Neural cell (in vitro differentiated cells): ENCODE results near the gene SUPT4H1.

Source experiments
- EZH2 ChIP-seq: fragments of 200-600, 300-800 bp; shearing (Covaris generic), sonication (generic); IDR thresholded peaks from 2 replicates; pipeline ENCODE4 v1.6.1; 2014; ENCODE audit warnings: antibody characterized with exemption, low read length, borderline replicate concordance, mild to moderate bottlenecking; ENCODE audit not compliant: insufficient read depth, poor library complexity, severe bottlenecking
- MXI1 ChIP-seq: fragments of 450-650 bp; conservative IDR thresholded peaks from 2 replicates; pipeline ENCODE4 v1.6.1; 2014; ENCODE audit warnings: antibody characterized with exemption, mild to moderate bottlenecking; ENCODE audit not compliant: poor library complexity, severe bottlenecking
- POLR2AphosphoS5 ChIP-seq: IDR thresholded peaks from 2 replicates; pipeline ENCODE4 v1.6.1; 2012
- RAD21 ChIP-seq: fragments of 450-650 bp; conservative IDR thresholded peaks from 2 replicates; pipeline ENCODE4 v1.6.1; 2014; ENCODE audit warnings: antibody characterized with exemption, mild to moderate bottlenecking, moderate library complexity
- SMC3 ChIP-seq: fragments of 450-650 bp; conservative IDR thresholded peaks from 2 replicates; pipeline ENCODE4 v1.6.1; 2014; ENCODE audit warnings: antibody characterized with exemption, mild to moderate bottlenecking, moderate library complexity; ENCODE audit not compliant: poor library complexity
- TAF1 ChIP-seq: IDR thresholded peaks from 2 replicates; pipeline ENCODE4 v1.6.1; 2012; ENCODE audit warnings: low read depth
- TF ChIP-seq, protein P1 (sequence below): fragments of 450-650 bp; IDR thresholded peaks from 2 replicates; pipeline ENCODE4 v1.5.1; 2014; ENCODE audit warnings: antibody characterized with exemption, mild to moderate bottlenecking, moderate library complexity; ENCODE audit not compliant: poor library complexity, severe bottlenecking
- TF ChIP-seq, protein P2 (sequence below): IDR thresholded peaks from 2 replicates; pipeline ENCODE4 v1.6.1; 2012; ENCODE audit warnings: borderline replicate concordance

DNA sequence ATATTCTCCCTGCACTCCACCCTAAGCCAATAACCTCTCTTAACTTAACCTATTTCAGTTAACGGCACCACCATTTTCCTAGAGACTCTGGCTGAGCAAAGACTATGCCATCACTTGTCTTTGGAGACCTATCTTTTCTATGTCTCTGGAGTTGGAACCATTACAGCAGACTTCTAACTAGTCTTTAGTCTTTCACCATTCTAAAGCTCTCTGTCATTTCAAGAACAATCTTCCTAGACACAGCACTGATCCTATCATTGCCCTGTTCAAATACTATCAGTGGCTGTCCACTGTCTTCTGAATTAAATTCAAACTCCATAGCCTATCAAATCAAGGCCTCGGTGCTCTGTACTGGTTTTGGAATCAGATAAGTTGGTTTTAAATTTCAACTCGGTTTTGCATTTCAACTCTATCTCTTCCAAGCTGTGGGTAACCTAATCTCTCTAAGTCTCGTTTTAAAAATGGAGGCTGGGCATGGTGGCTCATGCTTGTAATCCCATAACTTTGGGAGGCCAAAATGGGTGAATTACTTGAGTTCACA is 33.4 kb upstream of the SUPT4H1 start:
- TF ChIP-seq, protein P1, sequence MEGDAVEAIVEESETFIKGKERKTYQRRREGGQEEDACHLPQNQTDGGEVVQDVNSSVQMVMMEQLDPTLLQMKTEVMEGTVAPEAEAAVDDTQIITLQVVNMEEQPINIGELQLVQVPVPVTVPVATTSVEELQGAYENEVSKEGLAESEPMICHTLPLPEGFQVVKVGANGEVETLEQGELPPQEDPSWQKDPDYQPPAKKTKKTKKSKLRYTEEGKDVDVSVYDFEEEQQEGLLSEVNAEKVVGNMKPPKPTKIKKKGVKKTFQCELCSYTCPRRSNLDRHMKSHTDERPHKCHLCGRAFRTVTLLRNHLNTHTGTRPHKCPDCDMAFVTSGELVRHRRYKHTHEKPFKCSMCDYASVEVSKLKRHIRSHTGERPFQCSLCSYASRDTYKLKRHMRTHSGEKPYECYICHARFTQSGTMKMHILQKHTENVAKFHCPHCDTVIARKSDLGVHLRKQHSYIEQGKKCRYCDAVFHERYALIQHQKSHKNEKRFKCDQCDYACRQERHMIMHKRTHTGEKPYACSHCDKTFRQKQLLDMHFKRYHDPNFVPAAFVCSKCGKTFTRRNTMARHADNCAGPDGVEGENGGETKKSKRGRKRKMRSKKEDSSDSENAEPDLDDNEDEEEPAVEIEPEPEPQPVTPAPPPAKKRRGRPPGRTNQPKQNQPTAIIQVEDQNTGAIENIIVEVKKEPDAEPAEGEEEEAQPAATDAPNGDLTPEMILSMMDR: no peak
- TF ChIP-seq MXI1 (no peak), EZH2 (no peak), POLR2AphosphoS5 (no peak), TAF1 (no peak), RAD21 (no peak), SMC3 (no peak)
- TF ChIP-seq, protein P2, sequence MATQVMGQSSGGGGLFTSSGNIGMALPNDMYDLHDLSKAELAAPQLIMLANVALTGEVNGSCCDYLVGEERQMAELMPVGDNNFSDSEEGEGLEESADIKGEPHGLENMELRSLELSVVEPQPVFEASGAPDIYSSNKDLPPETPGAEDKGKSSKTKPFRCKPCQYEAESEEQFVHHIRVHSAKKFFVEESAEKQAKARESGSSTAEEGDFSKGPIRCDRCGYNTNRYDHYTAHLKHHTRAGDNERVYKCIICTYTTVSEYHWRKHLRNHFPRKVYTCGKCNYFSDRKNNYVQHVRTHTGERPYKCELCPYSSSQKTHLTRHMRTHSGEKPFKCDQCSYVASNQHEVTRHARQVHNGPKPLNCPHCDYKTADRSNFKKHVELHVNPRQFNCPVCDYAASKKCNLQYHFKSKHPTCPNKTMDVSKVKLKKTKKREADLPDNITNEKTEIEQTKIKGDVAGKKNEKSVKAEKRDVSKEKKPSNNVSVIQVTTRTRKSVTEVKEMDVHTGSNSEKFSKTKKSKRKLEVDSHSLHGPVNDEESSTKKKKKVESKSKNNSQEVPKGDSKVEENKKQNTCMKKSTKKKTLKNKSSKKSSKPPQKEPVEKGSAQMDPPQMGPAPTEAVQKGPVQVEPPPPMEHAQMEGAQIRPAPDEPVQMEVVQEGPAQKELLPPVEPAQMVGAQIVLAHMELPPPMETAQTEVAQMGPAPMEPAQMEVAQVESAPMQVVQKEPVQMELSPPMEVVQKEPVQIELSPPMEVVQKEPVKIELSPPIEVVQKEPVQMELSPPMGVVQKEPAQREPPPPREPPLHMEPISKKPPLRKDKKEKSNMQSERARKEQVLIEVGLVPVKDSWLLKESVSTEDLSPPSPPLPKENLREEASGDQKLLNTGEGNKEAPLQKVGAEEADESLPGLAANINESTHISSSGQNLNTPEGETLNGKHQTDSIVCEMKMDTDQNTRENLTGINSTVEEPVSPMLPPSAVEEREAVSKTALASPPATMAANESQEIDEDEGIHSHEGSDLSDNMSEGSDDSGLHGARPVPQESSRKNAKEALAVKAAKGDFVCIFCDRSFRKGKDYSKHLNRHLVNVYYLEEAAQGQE: no peak
